HG03196 (cell line): ENCODE measurements around the gene AGO3.

Experiments
- ATAC-seq: cut with Tn5 transposase; IDR thresholded peaks from one replicate; pipeline ENCODE4 v1.9.1; 2021; ENCODE audit not compliant: unreplicated experiment

The AGO3 gene

GRCh38 chr1:36094621-36095061 is 163.7 kb downstream of the AGO3 start:
- ATAC-seq, result no peak

DNA sequence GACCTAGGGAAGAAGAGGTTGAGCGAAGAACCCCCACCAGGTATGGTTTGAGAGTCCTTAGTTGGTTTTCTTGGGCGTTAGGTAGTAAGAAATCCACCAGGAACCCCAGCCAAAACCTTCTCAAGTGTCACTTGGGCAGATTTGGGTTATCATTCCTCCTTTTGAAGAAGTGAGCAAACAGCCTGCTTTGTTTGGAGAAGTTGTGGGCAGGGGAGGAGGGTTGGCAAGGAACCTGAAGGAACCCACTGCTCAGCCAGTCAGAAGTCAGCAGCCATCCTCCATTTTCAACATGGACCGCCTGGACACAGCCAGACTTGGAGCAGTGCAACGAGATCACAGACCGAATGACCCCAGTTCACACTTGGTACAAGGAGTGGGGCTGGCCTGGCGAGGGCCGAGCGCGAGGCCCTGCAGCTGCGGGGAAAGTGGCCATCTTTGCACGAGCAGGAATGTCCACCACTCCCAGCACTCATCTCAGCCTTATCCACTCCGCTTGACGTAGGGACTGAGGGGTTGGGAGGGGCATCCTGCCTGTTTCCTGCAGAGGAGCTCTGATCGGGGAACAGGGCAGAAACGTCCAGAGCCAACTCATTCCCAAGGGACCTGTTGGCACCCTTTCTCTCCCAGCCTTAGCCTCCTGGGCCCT is 165.0 kb downstream of the AGO3 start:
- ATAC-seq, result no peak

GRCh38 chr1:36096500-36097432 is 165.9 kb downstream of the AGO3 start:
- no peak for ATAC-seq

GRCh38 chr1:36097693-36098585 is 167.0 kb downstream of the AGO3 start:
- no peak for ATAC-seq

DNA sequence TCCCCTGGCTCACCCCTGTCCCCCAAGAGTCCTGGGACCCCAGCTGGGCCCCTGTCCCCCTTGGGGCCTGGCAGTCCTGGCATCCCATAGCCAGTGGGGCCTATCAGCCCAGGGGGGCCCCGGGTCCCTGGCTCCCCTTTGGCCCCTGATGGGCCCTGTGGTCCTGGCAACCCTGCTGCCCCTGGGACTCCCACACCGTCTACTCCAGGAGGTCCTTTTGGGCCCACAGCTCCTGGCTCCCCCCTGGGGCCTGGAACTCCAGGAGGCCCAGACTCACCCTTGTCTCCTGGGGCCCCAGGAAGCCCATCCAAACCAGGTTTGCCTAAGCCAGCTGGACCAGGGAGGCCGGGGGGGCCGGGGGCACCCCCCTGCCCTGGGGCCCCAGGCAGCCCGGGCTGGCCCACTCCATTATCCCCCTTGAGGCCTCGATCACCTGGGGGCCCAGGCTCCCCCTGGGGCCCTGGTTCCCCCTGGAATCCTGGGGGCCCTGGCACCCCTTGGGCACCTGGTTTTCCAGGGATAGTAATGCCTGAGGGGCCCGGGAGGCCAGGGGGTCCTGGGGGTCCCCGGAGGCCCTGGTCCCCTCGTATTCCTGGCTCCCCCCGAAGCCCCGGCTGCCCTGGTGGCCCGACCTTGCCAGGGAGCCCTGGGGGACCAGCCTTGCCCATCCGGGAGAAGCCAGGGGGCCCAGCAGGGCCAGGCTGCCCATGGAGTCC is 167.9 kb downstream of the AGO3 start:
- ATAC-seq, result no peak

- no peak for ATAC-seq
These were observed 168.9 kb downstream of the AGO3 start for GRCh38 chr1:36099681-36100341.

DNA sequence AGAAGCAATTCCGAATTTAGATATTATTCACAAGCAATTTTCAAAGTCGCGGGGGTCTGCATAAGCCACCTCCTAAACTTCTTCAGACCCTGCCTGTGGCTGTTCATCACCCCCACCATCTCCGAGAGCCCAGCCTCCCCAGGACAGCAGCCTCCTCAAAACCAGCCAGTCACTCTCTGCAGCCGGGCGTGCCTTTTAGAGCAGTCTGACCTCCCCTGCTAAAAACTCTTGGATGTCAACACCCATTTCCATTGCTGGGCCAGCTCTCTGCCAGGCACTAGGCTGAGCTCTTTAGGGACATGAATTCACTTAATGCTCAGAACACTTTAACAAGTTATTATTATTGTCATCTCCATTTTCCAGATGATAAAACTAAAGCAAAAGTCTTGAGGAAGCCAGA is 169.5 kb downstream of the AGO3 start:
- no peak for ATAC-seq

DNA sequence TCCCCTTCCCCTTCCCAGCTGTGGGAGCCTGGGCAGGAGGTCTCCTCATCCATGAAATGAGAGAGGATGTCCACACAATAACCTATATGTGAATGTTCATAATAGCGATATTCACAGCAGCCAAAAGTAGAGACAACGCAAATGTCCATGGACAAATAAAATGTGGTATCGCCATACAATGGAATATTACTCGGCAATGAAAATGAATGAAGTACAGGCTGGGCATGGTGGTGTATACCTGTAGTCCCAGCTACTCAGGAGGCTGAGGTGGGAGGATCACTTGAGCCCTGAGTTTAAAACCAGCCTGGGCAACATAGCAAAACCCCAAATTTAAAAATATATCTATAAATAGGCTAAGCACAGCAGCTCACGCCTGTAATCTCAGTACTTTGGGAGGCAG is 170.6 kb downstream of the AGO3 start:
- ATAC-seq, result no peak

DNA sequence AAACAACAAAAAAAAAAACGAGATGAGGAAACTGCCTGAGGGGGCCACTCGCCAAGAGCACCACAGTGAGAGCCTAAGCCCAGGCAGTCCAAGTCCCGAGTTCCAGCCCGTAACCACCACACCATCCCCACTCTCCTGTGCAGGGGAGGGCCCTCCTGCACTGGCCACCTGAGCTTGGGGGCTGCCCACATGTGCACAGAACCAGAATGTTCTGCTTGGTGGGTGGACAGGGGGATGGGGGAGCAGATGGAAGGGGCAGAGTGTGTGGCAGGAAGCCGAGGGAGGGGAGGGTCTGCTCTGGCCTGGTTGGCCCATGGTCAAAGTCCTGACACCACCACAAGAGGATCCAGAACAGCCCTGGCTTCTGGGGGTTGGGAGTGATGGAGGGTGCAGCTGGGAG is 175.4 kb downstream of the AGO3 start:
- ATAC-seq, result no peak

DNA sequence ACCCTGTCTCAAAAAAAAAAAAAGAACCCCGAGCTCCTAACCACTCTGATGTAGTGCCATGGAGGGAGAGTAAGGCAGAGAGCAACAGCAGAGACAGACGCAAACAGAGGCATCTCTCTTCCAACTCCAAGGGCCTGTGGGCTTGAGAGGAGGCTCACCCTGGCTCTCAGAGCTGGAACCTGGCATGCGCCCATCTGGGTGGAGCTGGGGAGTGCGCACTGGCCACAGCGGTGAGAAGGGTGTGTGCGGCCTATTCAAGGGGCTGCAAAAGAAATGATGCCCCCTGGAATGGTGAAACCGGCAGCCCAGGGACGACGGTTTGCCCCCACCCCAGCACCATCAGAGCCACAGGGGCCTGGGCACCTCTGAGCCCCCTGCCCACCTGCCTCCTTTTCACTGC is 176.5 kb downstream of the AGO3 start:
- no peak for ATAC-seq

- no peak for ATAC-seq
These were observed 177.4 kb downstream of the AGO3 start for GRCh38 chr1:36108314-36108713.

- ATAC-seq, result no peak
These were observed 178.3 kb downstream of the AGO3 start for GRCh38 chr1:36109041-36109679.

DNA sequence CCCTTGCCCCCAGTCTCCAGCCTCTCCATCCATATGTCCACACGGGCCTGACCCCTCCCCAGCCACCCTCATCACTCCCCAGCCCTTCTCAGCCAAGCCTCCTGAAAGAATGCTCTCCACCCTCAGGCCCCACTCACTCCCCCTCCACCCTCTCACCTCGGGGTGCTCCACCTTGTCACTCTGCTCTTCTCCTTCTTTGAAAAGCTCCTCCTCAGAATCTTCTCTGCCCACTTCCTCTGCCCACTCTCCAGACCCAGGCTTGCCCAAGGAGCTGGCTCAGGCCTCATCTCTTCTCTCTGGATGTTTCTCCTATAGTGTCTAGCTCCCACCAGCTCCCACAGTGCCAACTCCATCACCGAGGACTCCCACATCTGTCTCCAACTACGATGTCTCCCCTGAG is 180.2 kb downstream of the AGO3 start:
- ATAC-seq, result no peak

GRCh38 chr1:36112823-36113222 is 181.9 kb downstream of the AGO3 start:
- no peak for ATAC-seq

DNA sequence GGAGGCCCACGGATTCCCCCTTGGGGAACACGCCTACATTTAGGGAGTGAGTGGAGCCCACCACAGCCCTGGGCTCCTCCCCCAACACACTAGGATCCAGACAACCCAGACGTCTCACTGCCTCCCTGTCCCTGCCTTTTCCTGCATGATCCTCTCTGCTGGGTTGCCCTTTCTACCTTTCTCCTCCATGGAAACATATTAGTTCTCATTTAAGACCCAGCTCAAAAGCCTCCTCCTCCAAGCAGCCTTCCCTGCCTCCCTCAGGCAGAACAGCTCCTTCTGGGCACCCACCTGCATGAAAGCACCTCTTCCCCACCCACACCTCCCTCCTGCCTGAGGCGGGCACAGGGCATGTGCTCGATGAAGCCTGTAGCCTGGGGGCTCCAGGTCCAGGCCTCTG is 183.5 kb downstream of the AGO3 start:
- no peak for ATAC-seq

GRCh38 chr1:36115200-36115669 is 184.3 kb downstream of the AGO3 start:
- ATAC-seq, result no peak

DNA sequence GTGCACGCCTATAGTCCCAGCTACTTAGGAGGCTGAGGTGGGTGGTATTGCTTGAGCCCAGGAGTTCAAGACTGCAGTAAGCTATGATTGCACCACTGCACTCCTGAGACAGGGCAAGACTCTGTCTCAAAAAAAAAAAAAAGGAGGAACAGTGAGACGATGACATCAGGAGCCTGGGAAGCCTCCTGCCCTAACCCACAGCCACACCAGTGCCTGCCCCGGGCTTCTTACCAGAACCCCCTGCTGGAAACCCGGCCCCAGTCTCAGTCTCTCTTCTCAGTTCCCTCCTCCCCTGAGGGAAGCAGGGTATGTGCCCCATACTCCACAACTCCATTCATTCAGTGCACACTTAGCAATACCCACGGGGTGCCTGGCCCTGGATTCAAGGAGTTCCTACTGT is 185.0 kb downstream of the AGO3 start:
- no peak for ATAC-seq

DNA sequence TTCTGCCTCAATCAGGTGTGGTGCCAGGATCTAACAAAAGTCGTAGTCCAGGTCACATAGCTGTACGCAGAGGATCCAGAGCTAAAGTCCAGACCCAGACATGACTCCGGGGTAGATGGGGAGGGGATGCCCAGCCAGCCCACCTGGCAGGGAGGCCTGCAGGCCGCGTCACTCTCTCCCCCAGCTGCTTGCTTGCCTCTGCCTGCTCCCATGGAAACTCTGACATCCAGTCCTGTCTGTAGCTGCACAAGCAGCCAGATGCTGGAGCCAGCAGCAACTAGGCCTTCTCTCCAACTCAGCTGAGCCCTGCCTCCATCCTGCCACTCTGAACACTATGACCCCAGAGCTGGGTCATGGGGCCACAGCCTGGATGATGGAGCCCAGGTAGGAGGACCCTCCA is 186.0 kb downstream of the AGO3 start:
- ATAC-seq, result no peak

DNA sequence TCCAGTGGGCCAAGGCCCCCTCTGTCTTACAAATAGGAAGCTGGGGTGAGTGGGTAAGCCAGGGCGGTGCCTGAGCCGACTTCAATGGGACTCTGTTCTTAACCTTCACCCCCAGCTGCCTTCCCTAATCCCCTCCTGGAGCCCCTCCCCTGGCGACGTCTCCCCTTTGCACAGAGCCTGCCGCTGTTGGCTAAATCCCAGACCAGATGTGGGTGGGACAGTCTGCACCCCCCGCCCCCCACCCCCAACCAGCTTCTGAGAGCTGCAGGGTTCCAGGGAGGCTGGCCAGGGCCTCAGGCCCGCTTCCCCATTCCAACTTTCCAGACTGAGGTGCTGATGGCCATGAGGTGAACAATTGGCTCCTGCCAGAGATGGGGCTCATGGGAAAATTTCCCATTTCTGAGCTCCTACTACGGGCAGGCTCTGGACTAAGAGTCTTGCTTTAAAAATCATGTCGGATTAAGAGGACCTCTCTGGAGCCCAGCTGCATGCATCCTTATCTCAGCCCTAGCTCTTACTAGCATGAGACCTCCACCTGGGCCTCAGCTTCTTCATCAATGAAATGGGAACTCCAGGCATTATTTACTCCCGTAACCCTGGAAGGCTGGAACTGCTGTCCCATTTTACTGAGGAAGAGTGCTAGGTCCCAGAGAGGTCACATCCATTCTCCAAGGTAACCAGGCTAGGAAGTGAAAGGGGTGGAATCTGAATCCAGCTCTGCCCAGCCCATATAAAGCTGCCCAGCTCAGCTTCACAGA is 187.7 kb downstream of the AGO3 start:
- ATAC-seq, result no peak
